Caco-2 (cell line): ENCODE data around the gene NCF2. TPM values are rescaled to one million over a fixed set of nuclear protein-coding genes. Genes with fewer than 3 reads are reported as not detected.

Experiments used
- BruUV-seq: library from RNA; stranded (reverse); fragments of 400-500 nt; replicated peaks from 2 replicates; lab custom pipeline; 2021; lab: Mats Ljungman, UMichigan
- CTCF ChIA-PET: fragments of 300-600 bp; sonication (Branson Sonifier 250); formaldehyde crosslinking; loops from one replicate; lab custom pipeline; 2022; ENCODE audit warnings: antibody characterized with exemption; lab: Charles Lee
- POLR2A ChIA-PET: fragments of 300-600 bp; sonication (Branson Sonifier 250); formaldehyde crosslinking; loops from one replicate; lab custom pipeline; 2022; ENCODE audit warnings: antibody characterized with exemption; lab: Charles Lee
- DNase-seq, 2 experiments: peaks; one replicate each; pipeline versions ENCODE4 v3.0.0 to v3.0.0-alpha.2; 2020 to 2022
- H3K27me3 ChIP-seq: replicated peaks from 2 replicates; pipeline ENCODE4 v1.6.0; 2011; ENCODE audit warnings: low read length; ENCODE audit not compliant: control insufficient read depth, insufficient read depth
- H3K36me3 ChIP-seq: 2 replicates; pipeline ENCODE4 v1.5.1; 2011; ENCODE audit warnings: low read length; ENCODE audit not compliant: control insufficient read depth, insufficient read depth
- H3K4me1 ChIP-seq: fragments of 250-450 bp; sonication (Bioruptor Pico); 2 replicates; pipeline ENCODE4 v1.5.1; 2020; ENCODE audit warnings: mild to moderate bottlenecking
- H3K4me3 ChIP-seq: 2 replicates; pipeline ENCODE4 v1.5.1; 2011; ENCODE audit warnings: low read depth, mild to moderate bottlenecking, control low read depth, low read length
- H3K9me3 ChIP-seq: fragments of 250-450 bp; sonication (Bioruptor Pico); 2 replicates; pipeline ENCODE4 v1.5.1; 2020; ENCODE audit warnings: mild to moderate bottlenecking, moderate library complexity
- H3K27ac Mint-ChIP-seq: one replicate; pipeline ENCODE4 v1.8.0; 2022; ENCODE audit warnings: mixed read lengths; ENCODE audit not compliant: unreplicated experiment
- H3K27me3 Mint-ChIP-seq: one replicate; pipeline ENCODE4 v1.8.0; 2022; ENCODE audit warnings: mixed read lengths; ENCODE audit not compliant: insufficient read depth, unreplicated experiment
- H3K36me3 Mint-ChIP-seq: one replicate; pipeline ENCODE4 v1.8.0; 2022; ENCODE audit warnings: mild to moderate bottlenecking, mixed read lengths; ENCODE audit not compliant: insufficient read depth, unreplicated experiment
- H3K4me1 Mint-ChIP-seq: one replicate; pipeline ENCODE4 v1.8.0; 2022; ENCODE audit warnings: low read depth, mixed read lengths; ENCODE audit not compliant: unreplicated experiment
- H3K4me3 Mint-ChIP-seq: one replicate; pipeline ENCODE4 v1.8.0; 2022; ENCODE audit warnings: mild to moderate bottlenecking, moderate library complexity, mixed read lengths; ENCODE audit not compliant: unreplicated experiment
- H3K9me3 Mint-ChIP-seq: one replicate; pipeline ENCODE4 v1.8.0; 2022; ENCODE audit warnings: mixed read lengths; ENCODE audit not compliant: unreplicated experiment
- intact Hi-C: fragments of 100-400 bp; cut with micrococcal nuclease; formaldehyde crosslinking; loops from one replicate; pipeline ENCODE4 v1.10.0; 2022; ENCODE audit not compliant: unreplicated experiment
- total RNA-seq: library from RNA; stranded (reverse); gene quantifications from 2 replicates; pipeline ENCODE4 v1.2.3, GENCODE V29; 2022
- TF ChIP-seq, protein P1 (sequence below), 2 experiments: fragments of 200-600 bp in 1 of 2; IDR thresholded peaks; 1 replicate in 1 of 2; 2 replicates in 1 of 2; pipeline versions ENCODE4 v1.5.1 to v1.8.0; 2011 to 2022; ENCODE audit warnings: antibody characterized with exemption in 1 of 2, control low read depth in 1 of 2, inconsistent platforms in 1 of 2, low read depth in 1 of 2, low read length in 1 of 2, mild to moderate bottlenecking in 1 of 2, moderate library complexity in 1 of 2; ENCODE audit not compliant: insufficient read depth in 1 of 2, severe bottlenecking in 1 of 2, unreplicated experiment in 1 of 2

The NCF2 gene
- total RNA-seq, 1 experiment from 2014 or later = not detected

GRCh38 chr1:183575606-183576005, 14.7 kb downstream of the NCF2 start:
- intact Hi-C loops = no loop called here
- Mint-ChIP-seq H3K27ac (no peak overlapping the region), H3K27me3 (no peaks in the 10 kb centered on the region), H3K4me3 (no peak overlapping the region), H3K4me1 (no peaks in the 10 kb centered on the region), H3K36me3 (peaks cover 5% of the 10 kb centered on the region), H3K9me3 (no peaks in the 10 kb centered on the region)
- ChIA-PET POLR2A (no interaction called here), CTCF (no interaction called here)
- no peaks in the 10 kb centered on the region for H3K27me3 ChIP-seq
- H3K4me1 ChIP-seq = peaks cover 9% of the 10 kb centered on the region
- DNase-seq = no peak
- H3K36me3 ChIP-seq = no peaks in the 10 kb centered on the region
- H3K4me3 ChIP-seq = no peak overlapping the region
- BruUV-seq = no TSS peak
- TF ChIP-seq, protein P1, sequence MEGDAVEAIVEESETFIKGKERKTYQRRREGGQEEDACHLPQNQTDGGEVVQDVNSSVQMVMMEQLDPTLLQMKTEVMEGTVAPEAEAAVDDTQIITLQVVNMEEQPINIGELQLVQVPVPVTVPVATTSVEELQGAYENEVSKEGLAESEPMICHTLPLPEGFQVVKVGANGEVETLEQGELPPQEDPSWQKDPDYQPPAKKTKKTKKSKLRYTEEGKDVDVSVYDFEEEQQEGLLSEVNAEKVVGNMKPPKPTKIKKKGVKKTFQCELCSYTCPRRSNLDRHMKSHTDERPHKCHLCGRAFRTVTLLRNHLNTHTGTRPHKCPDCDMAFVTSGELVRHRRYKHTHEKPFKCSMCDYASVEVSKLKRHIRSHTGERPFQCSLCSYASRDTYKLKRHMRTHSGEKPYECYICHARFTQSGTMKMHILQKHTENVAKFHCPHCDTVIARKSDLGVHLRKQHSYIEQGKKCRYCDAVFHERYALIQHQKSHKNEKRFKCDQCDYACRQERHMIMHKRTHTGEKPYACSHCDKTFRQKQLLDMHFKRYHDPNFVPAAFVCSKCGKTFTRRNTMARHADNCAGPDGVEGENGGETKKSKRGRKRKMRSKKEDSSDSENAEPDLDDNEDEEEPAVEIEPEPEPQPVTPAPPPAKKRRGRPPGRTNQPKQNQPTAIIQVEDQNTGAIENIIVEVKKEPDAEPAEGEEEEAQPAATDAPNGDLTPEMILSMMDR (IDR thresholded peaks at IDR 0.05; ENCODE audit: insufficient read depth in 1 of 2, low read depth in 1 of 2, low read length in 1 of 2, severe bottlenecking in 1 of 2, unreplicated experiment in 1 of 2) = no peak
- H3K9me3 ChIP-seq = no peaks in the 10 kb centered on the region

GRCh38 chr1:183572721-183573120, 17.5 kb downstream of the NCF2 start:
- POLR2A ChIA-PET = no interaction called here
- H3K4me3 ChIP-seq = no peak overlapping the region
- H3K9me3 Mint-ChIP-seq = no peaks in the 10 kb centered on the region

GRCh38 chr1:183571678-183572268, 18.5 kb downstream of the NCF2 start:
- no peaks in the 10 kb centered on the region for H3K9me3 ChIP-seq
- intact Hi-C loops = no loop called here
- H3K4me1 Mint-ChIP-seq = peaks cover 8% of the 10 kb centered on the region
- TF ChIP-seq, protein P1 (IDR thresholded peaks at IDR 0.05; ENCODE audit: insufficient read depth in 1 of 2, low read depth in 1 of 2, low read length in 1 of 2, severe bottlenecking in 1 of 2, unreplicated experiment in 1 of 2) = no peak
- H3K4me3 ChIP-seq = no peak overlapping the region
- no peak overlapping the region for H3K4me3 Mint-ChIP-seq
- no peaks in the 10 kb centered on the region for H3K36me3 ChIP-seq
- BruUV-seq = no TSS peak
- ChIA-PET CTCF (no interaction called here), POLR2A (no interaction called here)
- no peaks in the 10 kb centered on the region for H3K9me3 Mint-ChIP-seq
- H3K27me3 ChIP-seq = no peaks in the 10 kb centered on the region
- no peak for DNase-seq
- no peak overlapping the region for H3K27ac Mint-ChIP-seq
- peaks cover 11% of the 10 kb centered on the region for H3K4me1 ChIP-seq
- H3K27me3 Mint-ChIP-seq = no peaks in the 10 kb centered on the region
- peaks cover 18% of the 10 kb centered on the region for H3K36me3 Mint-ChIP-seq

More at GRCh38 chr1:183572721-183573120, 17.5 kb downstream of the NCF2 start:
- DNase-seq = no peak
- Histone ChIP-seq H3K9me3 (no peaks in the 10 kb centered on the region), H3K36me3 (no peaks in the 10 kb centered on the region), H3K4me1 (peaks cover 11% of the 10 kb centered on the region), H3K27me3 (no peaks in the 10 kb centered on the region)
- CTCF ChIA-PET = no interaction called here
- intact Hi-C loops = no loop called here
- BruUV-seq = no TSS peak
- Mint-ChIP-seq H3K27ac (no peak overlapping the region), H3K27me3 (no peaks in the 10 kb centered on the region), H3K36me3 (peaks cover 15% of the 10 kb centered on the region), H3K4me1 (peaks cover 8% of the 10 kb centered on the region), H3K4me3 (no peak overlapping the region)
- TF ChIP-seq, protein P1 (IDR thresholded peaks at IDR 0.05; ENCODE audit: insufficient read depth in 1 of 2, low read depth in 1 of 2, low read length in 1 of 2, severe bottlenecking in 1 of 2, unreplicated experiment in 1 of 2) = no peak
